WTC11 (cell line): ENCODE data around the gene ANTXR2. TPM values are rescaled to one million over a fixed set of nuclear protein-coding genes. Genes with fewer than 3 reads are reported as not detected.

ENCODE experiments used
- ATAC-seq: fragments of 200-7000 bp; cut with Tn5 transposase; 2 replicates; pipeline ENCODE4 v1.10.0; 2021; ENCODE audit warnings: mild to moderate bottlenecking, moderate library complexity
- CTCF ChIA-PET: fragments of 300-600 bp; sonication (Branson Sonifier 250); formaldehyde crosslinking; loops from one replicate; lab custom pipeline; 2021; ENCODE audit warnings: antibody characterized with exemption; lab: Charles Lee
- POLR2A ChIA-PET: fragments of 350-600 bp; sonication (Branson Sonifier 250); formaldehyde crosslinking; loops from one replicate; lab custom pipeline; 2021; ENCODE audit warnings: antibody characterized with exemption; lab: Charles Lee
- DNase-seq: peaks from one replicate; pipeline ENCODE4 v3.0.0; 2021; ENCODE audit warnings: low spot score
- H3K27ac Mint-ChIP-seq: 2 replicates; pipeline ENCODE4 v1.8.0; 2021; ENCODE audit warnings: mixed read lengths
- H3K27me3 Mint-ChIP-seq: 2 replicates; pipeline ENCODE4 v1.8.0; 2021; ENCODE audit warnings: low read depth, mild to moderate bottlenecking, moderate library complexity, mixed read lengths
- H3K36me3 Mint-ChIP-seq: 2 replicates; pipeline ENCODE4 v1.8.0; 2021; ENCODE audit warnings: mixed read lengths
- H3K4me1 Mint-ChIP-seq: 2 replicates; pipeline ENCODE4 v1.8.0; 2022; ENCODE audit warnings: mixed read lengths
- H3K4me3 Mint-ChIP-seq: 2 replicates; pipeline ENCODE4 v1.8.0; 2021; ENCODE audit warnings: mild to moderate bottlenecking, moderate library complexity, mixed read lengths
- H3K9me3 Mint-ChIP-seq: 2 replicates; pipeline ENCODE4 v1.8.0; 2021; ENCODE audit warnings: mixed read lengths
- AFF4 ChIP-seq: sonication (generic); formaldehyde crosslinking; IDR thresholded peaks from 2 replicates; pipeline ENCODE4 v1.8.1; 2023; ENCODE audit warnings: mild to moderate bottlenecking, missing genetic modification reagents, borderline replicate concordance
- ATF2 ChIP-seq: sonication (generic); formaldehyde crosslinking; IDR thresholded peaks from 2 replicates; pipeline ENCODE4 v1.8.1; 2022; ENCODE audit warnings: low read depth, missing genetic modification reagents, borderline replicate concordance
- CREM ChIP-seq: sonication (generic); formaldehyde crosslinking; IDR thresholded peaks from 2 replicates; pipeline ENCODE4 v1.8.1; 2022; ENCODE audit warnings: mild to moderate bottlenecking, missing genetic modification reagents, moderate library complexity
- GABPB1 ChIP-seq: sonication (generic); formaldehyde crosslinking; IDR thresholded peaks from 2 replicates; pipeline ENCODE4 v1.8.1; 2023; ENCODE audit warnings: mild to moderate bottlenecking, missing genetic modification reagents
- GRHL2 ChIP-seq: fragments of 250-450 bp; sonication (Bioruptor Pico); IDR thresholded peaks from 2 replicates; pipeline ENCODE4 v1.8.0; 2022; ENCODE audit warnings: mild to moderate bottlenecking, moderate library complexity; ENCODE audit not compliant: insufficient replicate concordance, severe bottlenecking
- JUN ChIP-seq: sonication (generic); formaldehyde crosslinking; IDR thresholded peaks from 2 replicates; pipeline ENCODE4 v1.8.0; 2023; ENCODE audit warnings: mild to moderate bottlenecking, missing genetic modification reagents
- KAT7 ChIP-seq: sonication (generic); formaldehyde crosslinking; IDR thresholded peaks from 2 replicates; pipeline ENCODE4 v1.8.1; 2023; ENCODE audit warnings: missing genetic modification reagents, mild to moderate bottlenecking, borderline replicate concordance
- MXD4 ChIP-seq: fragments of 250-450 bp; sonication (Bioruptor Pico); IDR thresholded peaks from 2 replicates; pipeline ENCODE4 v1.8.0; 2021; ENCODE audit warnings: mild to moderate bottlenecking, moderate library complexity, borderline replicate concordance
- MYBL2 ChIP-seq: sonication (generic); formaldehyde crosslinking; IDR thresholded peaks from 2 replicates; pipeline ENCODE4 v1.8.1; 2023; ENCODE audit warnings: mild to moderate bottlenecking, moderate library complexity, missing genetic modification reagents
- NFATC4 ChIP-seq: fragments of 250-450 bp; sonication (Bioruptor Pico); IDR thresholded peaks from 2 replicates; pipeline ENCODE4 v1.9.0; 2021; ENCODE audit warnings: mild to moderate bottlenecking
- SMAD4 ChIP-seq: sonication (generic); formaldehyde crosslinking; IDR thresholded peaks from 2 replicates; pipeline ENCODE4 v1.8.0; 2022; ENCODE audit warnings: mild to moderate bottlenecking, missing genetic modification reagents
- SP1 ChIP-seq: sonication (generic); formaldehyde crosslinking; conservative IDR thresholded peaks from 2 replicates; pipeline ENCODE4 v1.8.1; 2022; ENCODE audit warnings: missing genetic modification reagents
- STAT6 ChIP-seq: sonication (generic); formaldehyde crosslinking; conservative IDR thresholded peaks from 2 replicates; pipeline ENCODE4 v1.8.1; 2023; ENCODE audit warnings: mild to moderate bottlenecking, low read depth, missing genetic modification reagents, moderate library complexity
- TCF7 ChIP-seq: sonication (generic); formaldehyde crosslinking; IDR thresholded peaks from 2 replicates; pipeline ENCODE4 v1.8.0; 2022; ENCODE audit warnings: mild to moderate bottlenecking, low read depth, missing genetic modification reagents, moderate library complexity
- TEAD4 ChIP-seq: sonication (generic); formaldehyde crosslinking; IDR thresholded peaks from 2 replicates; pipeline ENCODE4 v1.8.0; 2022; ENCODE audit warnings: mild to moderate bottlenecking, missing genetic modification reagents
- TP53 ChIP-seq: sonication (generic); formaldehyde crosslinking; IDR thresholded peaks from 2 replicates; pipeline ENCODE4 v1.8.1; 2023; ENCODE audit warnings: mild to moderate bottlenecking, missing genetic modification reagents
- ZNF121 ChIP-seq: sonication (generic); formaldehyde crosslinking; IDR thresholded peaks from 2 replicates; pipeline ENCODE4 v1.8.0; 2023; ENCODE audit warnings: missing genetic modification reagents
- ZNF281 ChIP-seq: sonication (generic); formaldehyde crosslinking; IDR thresholded peaks from 2 replicates; pipeline ENCODE4 v1.8.0; 2023; ENCODE audit warnings: mild to moderate bottlenecking, missing genetic modification reagents
- ZNF317 ChIP-seq: sonication (generic); formaldehyde crosslinking; IDR thresholded peaks from 2 replicates; pipeline ENCODE4 v1.8.1; 2023; ENCODE audit warnings: low read depth, mild to moderate bottlenecking, moderate library complexity, missing genetic modification reagents, borderline replicate concordance
- ZNF416 ChIP-seq: fragments of 250-450 bp; sonication (Bioruptor Pico); IDR thresholded peaks from 2 replicates; pipeline ENCODE4 v1.9.0; 2021; ENCODE audit warnings: mild to moderate bottlenecking, inconsistent platforms
- total RNA-seq: library from RNA; stranded (reverse); gene quantifications from 3 replicates; pipeline ENCODE4 v1.2.3, GENCODE V29; 2021

The ANTXR2 gene
- total RNA-seq, 1 experiment from 2014 or later = 9.9 TPM

GRCh38 chr4:80077639-80078038 is 4.6 kb upstream of the ANTXR2 start:
- TF ChIP-seq MYBL2 (CRISPR knock-in tag) (no peak), GABPB1 (CRISPR knock-in tag) (no peak), TCF7 (CRISPR knock-in tag) (no peak), TEAD4 (CRISPR knock-in tag) (no peak), ZNF317 (no peak), AFF4 (CRISPR knock-in tag) (no peak), TP53 (no peak)
- Mint-ChIP-seq H3K9me3 (peaks cover 20% of the 10 kb centered on the region), H3K4me3 (no peak overlapping the region), H3K4me1 (peaks cover 13% of the 10 kb centered on the region), H3K27ac (no peak overlapping the region), H3K27me3 (peaks cover 21% of the 10 kb centered on the region), H3K36me3 (peaks cover 6% of the 10 kb centered on the region; the same call in 1 of the 2 replicates)
- ChIA-PET POLR2A (no interaction called here), CTCF (no interaction called here)
- no peak for ATAC-seq
- no peak for DNase-seq

GRCh38 chr4:80076681-80077080 is 3.7 kb upstream of the ANTXR2 start:
- Mint-ChIP-seq H3K27me3 (peaks cover 21% of the 10 kb centered on the region), H3K4me1 (peaks cover 14% of the 10 kb centered on the region), H3K9me3 (peaks cover 20% of the 10 kb centered on the region), H3K4me3 (no peak overlapping the region), H3K27ac (no peak overlapping the region), H3K36me3 (peaks cover 6% of the 10 kb centered on the region; the same call in 1 of the 2 replicates)
- TF ChIP-seq ATF2 (CRISPR knock-in tag) (no peak), NFATC4 (CRISPR knock-in tag) (no peak), ZNF416 (CRISPR knock-in tag) (no peak), ZNF281 (CRISPR knock-in tag) (no peak), JUN (CRISPR knock-in tag) (no peak), ZNF121 (no peak)
- no peak for ATAC-seq
- ChIA-PET CTCF (no interaction called here), POLR2A (no interaction called here)
- no peak for DNase-seq

- Mint-ChIP-seq H3K27ac (no peak overlapping the region), H3K36me3 (peaks cover 6% of the 10 kb centered on the region; the same call in 1 of the 2 replicates), H3K4me3 (no peak overlapping the region), H3K9me3 (peaks cover 20% of the 10 kb centered on the region), H3K4me1 (peaks cover 19% of the 10 kb centered on the region)
- DNase-seq = no peak
- POLR2A ChIA-PET = no interaction called here
- TF ChIP-seq STAT6 (no peak), GRHL2 (CRISPR knock-in tag) (no peak), MYBL2 (CRISPR knock-in tag) (no peak), SP1 (CRISPR knock-in tag) (no peak), MXD4 (CRISPR knock-in tag) (no peak), KAT7 (CRISPR knock-in tag) (no peak), SMAD4 (CRISPR knock-in tag) (no peak), CREM (CRISPR knock-in tag) (no peak)
- TF ChIP-seq, all 79 proteins: peak for 0
- no peak for ATAC-seq
- CTCF ChIA-PET = no interaction called here
- peaks cover 27% of the 10 kb centered on the region for H3K27me3 Mint-ChIP-seq
These were observed 3.1 kb upstream of the ANTXR2 start for GRCh38 chr4:80075995-80076675.
